Right atrium auricular region (tissue), 2 donors: ENCODE measurements around the gene TIAM1. TPM values are rescaled to one million over a fixed set of nuclear protein-coding genes. Genes with fewer than 3 reads are reported as not detected.

Experiments used
- DNase-seq: peaks from one replicate; pipeline ENCODE4 v3.0.0-alpha.2; 2019; ENCODE audit warnings: low spot score
- H3K27ac ChIP-seq, 2 donors: fragments of 200-600 bp; sonication (generic); 1 replicate in 1 of 2; 2 replicates in 1 of 2; pipeline ENCODE4 v1.5.1; 2016 to 2019
- H3K27me3 ChIP-seq, 2 donors: fragments of 200-600 bp; sonication (generic); one replicate each; pipeline versions ENCODE4 v1.5.1 to v1.6.0; 2017 to 2019
- H3K36me3 ChIP-seq: fragments of 200-600 bp; sonication (generic); one replicate; pipeline ENCODE4 v1.5.1; 2016
- H3K4me1 ChIP-seq, 2 donors: fragments of 200-600 bp; sonication (generic); one replicate each; pipeline versions ENCODE4 v1.5.1 to v1.6.0; 2017 to 2019
- H3K4me3 ChIP-seq, 2 donors: fragments of 200-600 bp; sonication (generic); 1 replicate in 1 of 2; 2 replicates in 1 of 2; pipeline ENCODE4 v1.5.1; 2017 to 2019; ENCODE audit warnings: mild to moderate bottlenecking in 1 of 2, moderate library complexity in 1 of 2
- H3K9me3 ChIP-seq, 2 donors: fragments of 200-600 bp; sonication (generic); one replicate each; pipeline ENCODE4 v1.5.1; 2019
- CTCF ChIP-seq, 2 donors: fragments of 200-600 bp; sonication (generic); IDR thresholded peaks; one replicate each; pipeline ENCODE4 v1.5.1; 2019; ENCODE audit warnings: antibody characterized with exemption in 2 of 2
- total RNA-seq, 2 donors: library from RNA; depleted of rRNA; stranded (reverse); fragments of >200 nt; gene quantifications; one replicate each; pipeline ENCODE4 v1.1.0, GENCODE V29; 2016

Gene TIAM1, protein sequence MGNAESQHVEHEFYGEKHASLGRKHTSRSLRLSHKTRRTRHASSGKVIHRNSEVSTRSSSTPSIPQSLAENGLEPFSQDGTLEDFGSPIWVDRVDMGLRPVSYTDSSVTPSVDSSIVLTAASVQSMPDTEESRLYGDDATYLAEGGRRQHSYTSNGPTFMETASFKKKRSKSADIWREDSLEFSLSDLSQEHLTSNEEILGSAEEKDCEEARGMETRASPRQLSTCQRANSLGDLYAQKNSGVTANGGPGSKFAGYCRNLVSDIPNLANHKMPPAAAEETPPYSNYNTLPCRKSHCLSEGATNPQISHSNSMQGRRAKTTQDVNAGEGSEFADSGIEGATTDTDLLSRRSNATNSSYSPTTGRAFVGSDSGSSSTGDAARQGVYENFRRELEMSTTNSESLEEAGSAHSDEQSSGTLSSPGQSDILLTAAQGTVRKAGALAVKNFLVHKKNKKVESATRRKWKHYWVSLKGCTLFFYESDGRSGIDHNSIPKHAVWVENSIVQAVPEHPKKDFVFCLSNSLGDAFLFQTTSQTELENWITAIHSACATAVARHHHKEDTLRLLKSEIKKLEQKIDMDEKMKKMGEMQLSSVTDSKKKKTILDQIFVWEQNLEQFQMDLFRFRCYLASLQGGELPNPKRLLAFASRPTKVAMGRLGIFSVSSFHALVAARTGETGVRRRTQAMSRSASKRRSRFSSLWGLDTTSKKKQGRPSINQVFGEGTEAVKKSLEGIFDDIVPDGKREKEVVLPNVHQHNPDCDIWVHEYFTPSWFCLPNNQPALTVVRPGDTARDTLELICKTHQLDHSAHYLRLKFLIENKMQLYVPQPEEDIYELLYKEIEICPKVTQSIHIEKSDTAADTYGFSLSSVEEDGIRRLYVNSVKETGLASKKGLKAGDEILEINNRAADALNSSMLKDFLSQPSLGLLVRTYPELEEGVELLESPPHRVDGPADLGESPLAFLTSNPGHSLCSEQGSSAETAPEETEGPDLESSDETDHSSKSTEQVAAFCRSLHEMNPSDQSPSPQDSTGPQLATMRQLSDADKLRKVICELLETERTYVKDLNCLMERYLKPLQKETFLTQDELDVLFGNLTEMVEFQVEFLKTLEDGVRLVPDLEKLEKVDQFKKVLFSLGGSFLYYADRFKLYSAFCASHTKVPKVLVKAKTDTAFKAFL (N-terminal part only)
- 1 to 10 TPM; 2.5 to 4.1 TPM for total RNA-seq

GRCh38 chr21:31343680-31344480, at the start of gene TIAM1:
TSS of gene TIAM1 (minus strand) at chr21:31344261. CDS start at chr21:31266972, 77,289 bp downstream.
- Histone ChIP-seq H3K4me1 (peaks cover 0 to 7% of the 10 kb centered on the region in 2 donors), H3K9me3 (no peaks in the 10 kb centered on the region), H3K36me3 (no peaks in the 10 kb centered on the region), H3K4me3 (peak within 1 kb of the TSS; percentile 26 to 51), H3K27ac (peak within 1 kb of the TSS in 1 of 2 donors; percentile 26), H3K27me3 (no peaks in the 10 kb centered on the region)
- DNase-seq: peak; percentile 89
- no peak for TF ChIP-seq CTCF (IDR thresholded peaks at IDR 0.05)

DNA sequence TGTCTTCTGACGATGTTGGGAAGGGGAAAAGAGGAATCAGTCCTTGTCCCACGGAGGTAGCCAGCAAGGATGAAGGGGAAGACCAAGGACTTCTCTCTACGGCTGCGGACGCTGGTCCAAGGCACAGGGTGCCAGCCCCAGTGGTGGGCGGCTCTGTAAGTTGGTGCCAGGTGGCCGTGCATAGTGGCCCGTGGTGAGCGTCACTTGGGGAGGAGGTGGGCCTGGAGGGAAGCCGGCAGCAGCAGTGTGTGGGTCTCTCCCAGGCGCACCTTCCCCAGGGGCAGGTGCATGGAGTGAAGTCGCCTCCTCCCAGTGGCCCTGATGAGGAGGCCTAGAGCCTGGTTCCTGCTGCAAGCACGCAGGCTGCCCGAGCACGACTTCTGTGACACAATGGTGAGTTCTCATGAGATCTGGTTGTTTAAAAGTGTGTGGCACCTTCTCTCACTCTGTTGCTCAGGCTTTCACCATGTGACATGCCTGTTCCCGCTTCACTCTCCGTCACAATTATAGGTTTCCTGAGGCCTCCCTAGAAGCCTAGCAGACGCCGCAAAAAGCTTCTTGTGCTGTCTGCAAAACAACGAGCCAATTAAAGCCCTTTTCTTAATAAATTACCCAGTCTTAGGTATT, 43.6 kb upstream of the TIAM1 start:
- no peak for DNase-seq
- H3K27me3 ChIP-seq: no peaks in the 10 kb centered on the region
- no peaks in the 10 kb centered on the region for H3K9me3 ChIP-seq
- H3K27ac ChIP-seq: no peak overlapping the region
- TF ChIP-seq CTCF (IDR thresholded peaks at IDR 0.05): no peak
- no peaks in the 10 kb centered on the region for H3K4me1 ChIP-seq
- no peaks in the 10 kb centered on the region for H3K36me3 ChIP-seq
- no peak overlapping the region for H3K4me3 ChIP-seq

- Histone ChIP-seq H3K4me3 (no peak overlapping the region), H3K9me3 (no peaks in the 10 kb centered on the region), H3K27me3 (no peaks in the 10 kb centered on the region), H3K4me1 (no peaks in the 10 kb centered on the region), H3K27ac (no peak overlapping the region), H3K36me3 (no peaks in the 10 kb centered on the region)
- no peak for DNase-seq
- TF ChIP-seq CTCF (IDR thresholded peaks at IDR 0.05): no peak
These were observed 41.9 kb upstream of the TIAM1 start for GRCh38 chr21:31386006-31386405.

DNA sequence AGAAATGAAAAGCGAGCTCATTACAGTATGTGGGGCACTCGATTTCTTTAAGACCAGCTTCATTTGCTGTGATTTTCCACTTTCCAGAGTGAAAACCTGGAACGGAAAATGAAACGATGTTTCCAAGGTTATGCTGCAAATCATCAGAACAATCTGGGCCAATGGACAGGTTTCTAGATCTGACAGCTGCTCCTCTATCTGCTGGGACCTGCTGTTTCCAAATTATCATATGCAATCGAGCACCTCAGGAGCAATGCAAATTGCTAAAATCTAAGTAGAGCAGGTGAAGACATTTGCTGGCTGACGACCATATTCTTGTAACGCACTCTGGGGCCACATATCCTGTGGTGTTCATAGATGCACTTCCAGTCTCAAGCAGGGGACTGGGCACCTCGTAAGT, 39.7 kb upstream of the TIAM1 start:
- no peak for TF ChIP-seq CTCF (IDR thresholded peaks at IDR 0.05)
- H3K4me1 ChIP-seq: no peaks in the 10 kb centered on the region
- no peaks in the 10 kb centered on the region for H3K9me3 ChIP-seq
- H3K36me3 ChIP-seq: no peaks in the 10 kb centered on the region
- H3K4me3 ChIP-seq: no peak overlapping the region
- no peak overlapping the region for H3K27ac ChIP-seq
- H3K27me3 ChIP-seq: no peaks in the 10 kb centered on the region
- DNase-seq: no peak

DNA sequence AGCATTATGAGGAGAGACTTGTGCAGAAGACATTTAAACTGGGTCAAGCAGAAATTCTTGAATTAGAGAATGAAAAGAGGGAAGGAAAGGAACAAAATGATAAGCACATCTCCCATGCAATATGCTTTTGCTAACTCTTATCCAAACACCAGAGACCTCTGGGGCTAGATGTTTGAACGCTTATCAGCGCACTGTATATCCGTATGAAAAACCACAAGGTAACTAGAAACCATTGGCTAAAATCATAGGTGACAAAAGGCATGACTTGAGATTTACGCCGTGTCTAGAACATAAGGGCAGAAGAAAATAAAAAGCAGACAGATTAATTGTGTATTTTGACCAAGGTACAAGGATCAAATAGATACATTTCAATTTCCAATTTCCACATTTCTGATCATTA, 38.0 kb upstream of the TIAM1 start:
- TF ChIP-seq CTCF (IDR thresholded peaks at IDR 0.05): no peak
- Histone ChIP-seq H3K27me3 (no peaks in the 10 kb centered on the region), H3K4me3 (no peak overlapping the region), H3K27ac (no peak overlapping the region), H3K36me3 (no peaks in the 10 kb centered on the region), H3K9me3 (no peaks in the 10 kb centered on the region), H3K4me1 (no peaks in the 10 kb centered on the region)
- DNase-seq: no peak
